Activated CD8-positive, alpha-beta T cell treated with anti-CD3 and anti-CD28 coated beads, Interleukin-2, amount 10 ng/mL, durations not matched to agents 7 days and 5 days (primary cell): ENCODE results near the gene DNMT3A. TPM values are rescaled to one million over a fixed set of nuclear protein-coding genes. Genes with fewer than 3 reads are reported as not detected.

Source experiments
- ATAC-seq: fragments of 150-1000 bp; cut with Tn5 transposase; one replicate; pipeline ENCODE4 v1.10.0; 2021; ENCODE audit warnings: moderate library complexity
- CTCF ChIA-PET: fragments of 350-600 bp; sonication (Branson Sonifier 250); formaldehyde crosslinking; loops from one replicate; lab custom pipeline; 2021; ENCODE audit warnings: antibody characterized with exemption; lab: Charles Lee
- POLR2A ChIA-PET: fragments of 350-600 bp; sonication (Branson Sonifier 250); formaldehyde crosslinking; loops from one replicate; lab custom pipeline; 2021; ENCODE audit warnings: antibody characterized with exemption; lab: Charles Lee
- DNase-seq: peaks from one replicate; pipeline ENCODE4 v3.0.0-alpha.2; 2020
- H3K27ac Mint-ChIP-seq: one replicate; pipeline ENCODE4 v1.8.0; 2021; ENCODE audit warnings: mild to moderate bottlenecking, mixed read lengths
- H3K27me3 Mint-ChIP-seq: one replicate; pipeline ENCODE4 v1.8.0; 2021; ENCODE audit warnings: low read depth, mixed read lengths
- H3K36me3 Mint-ChIP-seq: one replicate; pipeline ENCODE4 v1.8.0; 2021; ENCODE audit warnings: low read depth, mixed read lengths
- H3K4me1 Mint-ChIP-seq: one replicate; pipeline ENCODE4 v1.8.0; 2021; ENCODE audit warnings: low read depth, mixed read lengths
- H3K4me3 Mint-ChIP-seq: one replicate; pipeline ENCODE4 v1.8.0; 2021; ENCODE audit warnings: mild to moderate bottlenecking, mixed read lengths
- H3K9me3 Mint-ChIP-seq: one replicate; pipeline ENCODE4 v1.8.0; 2022; ENCODE audit warnings: mixed read lengths; ENCODE audit not compliant: insufficient read depth
- total RNA-seq, 2 experiments: library from RNA; stranded (reverse); gene quantifications; one replicate each; pipeline ENCODE4 v1.2.3, GENCODE V29; 2021

DNMT3A gene
- total RNA-seq, 2 experiments from 2014 or later = 76.4 to 79.8 TPM

DNA sequence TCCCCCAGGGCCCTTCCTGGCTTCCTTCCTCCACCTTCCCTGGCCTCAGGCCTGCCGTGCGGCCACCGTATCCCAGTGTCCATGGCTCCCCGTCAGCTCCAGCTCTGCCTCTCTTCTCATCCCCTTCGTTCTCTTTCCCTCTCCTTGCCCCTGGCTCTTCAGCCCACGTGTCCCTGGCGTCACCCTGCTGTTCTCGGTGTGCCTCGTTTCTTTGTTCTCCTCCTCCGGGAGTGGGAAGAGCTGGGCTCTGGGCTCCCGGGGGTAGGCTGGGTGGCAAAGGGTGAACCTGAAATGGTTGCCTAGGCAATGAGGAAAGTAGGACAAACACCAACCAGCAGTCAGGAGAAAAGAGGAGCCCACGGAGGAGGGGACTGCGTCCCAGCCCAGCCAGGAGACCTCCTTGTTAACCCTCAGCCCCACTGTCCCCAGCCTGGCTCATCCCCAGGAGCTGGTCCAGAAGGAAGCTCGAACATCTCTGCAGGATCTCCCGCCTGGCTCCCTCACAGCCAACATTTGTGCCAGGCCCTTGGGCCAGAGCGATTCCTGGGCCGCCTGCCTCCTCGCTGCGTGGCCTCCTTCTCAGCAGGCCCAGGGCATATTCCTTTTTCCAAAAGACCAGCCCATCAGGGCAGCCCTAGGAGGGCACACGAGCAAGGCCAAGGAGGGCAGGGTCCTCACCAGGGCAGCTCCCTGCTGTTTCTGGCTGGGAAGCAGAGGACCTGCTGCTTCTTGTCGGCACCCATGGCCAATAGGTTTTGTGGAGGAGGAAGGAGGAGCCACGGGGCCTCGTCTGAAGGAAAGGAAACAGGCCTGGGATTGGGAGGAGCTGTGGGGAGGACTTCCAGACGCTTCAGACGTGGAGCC, 30.9 kb upstream of the DNMT3A start:
- H3K4me1 Mint-ChIP-seq = peaks cover 16% of the 10 kb centered on the region
- no peaks in the 10 kb centered on the region for H3K9me3 Mint-ChIP-seq
- ChIA-PET CTCF (interaction anchor here (0.6 to 4.0 kb wide), 2 partner anchors 8 to 10 kb away, joined by 3 to 29 read pairs; no protein-coding TSS in a partner anchor), POLR2A (interaction anchor here (1.6 kb wide), 1 partner anchor 10 kb away, joined by 7 read pairs; no protein-coding TSS in a partner anchor)
- DNase-seq = no peak
- no peak for ATAC-seq
- no peaks in the 10 kb centered on the region for H3K27me3 Mint-ChIP-seq
- H3K4me3 Mint-ChIP-seq = no peak overlapping the region
- peaks cover 3% of the 10 kb centered on the region for H3K36me3 Mint-ChIP-seq
- peak overlapping the region; percentile 72 for H3K27ac Mint-ChIP-seq

DNA sequence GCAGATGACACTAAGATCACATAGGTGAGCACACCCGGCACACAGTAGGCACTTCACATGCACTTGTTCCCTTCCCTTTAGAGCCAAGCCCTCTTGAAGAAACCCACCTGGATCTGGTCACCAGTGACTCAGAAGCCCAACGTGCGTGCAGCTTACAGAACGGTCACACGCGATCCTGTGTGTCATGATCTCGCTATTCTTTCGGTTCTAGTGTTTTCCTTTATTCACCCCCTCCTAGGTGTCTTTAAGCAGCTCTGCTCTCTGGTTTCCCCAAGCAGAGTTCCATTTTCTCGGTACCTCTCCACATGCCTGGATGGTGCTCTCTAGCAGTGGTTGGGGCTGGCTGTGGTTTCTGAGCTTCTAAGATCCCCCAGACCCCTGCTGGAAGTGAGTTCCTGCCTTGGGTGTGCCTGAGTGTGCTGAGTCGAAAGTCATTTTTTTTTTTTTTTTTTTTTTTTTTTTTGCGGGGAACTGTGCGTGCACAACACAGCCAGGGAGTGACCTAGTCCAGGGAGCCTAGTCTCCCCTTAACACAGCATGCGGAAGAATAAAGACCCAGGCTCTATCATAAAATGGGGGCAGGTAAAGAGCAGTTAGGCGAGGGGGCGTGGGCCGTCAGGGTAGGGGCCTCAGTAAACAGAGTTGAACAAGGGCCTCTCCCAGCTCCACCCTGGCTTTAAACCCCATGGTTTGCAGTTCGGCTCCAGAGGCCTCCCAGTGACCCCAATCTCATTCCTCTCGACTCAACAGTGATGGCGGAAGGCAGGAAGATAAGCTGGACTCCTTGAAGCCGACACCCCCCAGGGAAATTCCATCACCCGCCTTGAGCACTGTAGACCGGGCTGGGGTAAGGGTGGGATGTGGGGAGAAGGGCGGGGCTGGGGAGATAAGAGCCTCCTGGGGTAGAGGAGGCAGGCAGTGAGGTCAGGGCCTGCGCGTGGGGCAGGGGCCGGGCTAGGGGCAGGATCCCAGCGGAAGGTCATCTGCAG, 29.8 kb upstream of the DNMT3A start:
- ChIA-PET CTCF (interaction anchor here (0.6 to 4.0 kb wide), 2 partner anchors 9 kb away, joined by 3 to 29 read pairs; no protein-coding TSS in a partner anchor), POLR2A (interaction anchor here (0.8 to 1.6 kb wide), 2 partner anchors 9 kb away, joined by 3 to 7 read pairs; no protein-coding TSS in a partner anchor)
- H3K4me3 Mint-ChIP-seq = no peak overlapping the region
- H3K36me3 Mint-ChIP-seq = no peaks in the 10 kb centered on the region
- no peaks in the 10 kb centered on the region for H3K27me3 Mint-ChIP-seq
- no peak overlapping the region for H3K27ac Mint-ChIP-seq
- H3K4me1 Mint-ChIP-seq = peaks cover 7% of the 10 kb centered on the region
- ATAC-seq (no peak), DNase-seq (no peak)
- H3K9me3 Mint-ChIP-seq = no peaks in the 10 kb centered on the region

DNA sequence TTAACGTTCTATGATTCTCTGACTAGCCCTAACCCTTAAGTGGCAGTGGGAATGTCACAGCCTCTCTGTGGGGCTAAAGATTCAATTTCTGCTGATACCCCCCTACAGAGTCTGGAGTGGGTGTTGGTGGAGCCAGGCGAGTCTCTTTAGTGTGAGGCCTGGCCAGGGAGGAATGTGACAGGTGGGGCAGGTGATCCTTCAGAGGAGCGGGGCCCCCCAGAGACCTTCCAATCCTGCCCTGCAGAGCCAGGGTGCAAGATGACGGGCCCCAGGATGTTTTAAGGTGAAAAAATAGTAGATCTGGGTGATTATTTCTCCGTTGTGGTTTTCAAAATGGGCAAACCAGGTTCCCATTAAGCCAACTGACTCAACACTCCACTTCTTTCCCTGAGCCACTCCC, 28.2 kb upstream of the DNMT3A start:
- H3K36me3 Mint-ChIP-seq = no peaks in the 10 kb centered on the region
- ATAC-seq = no peak
- H3K27me3 Mint-ChIP-seq = no peaks in the 10 kb centered on the region
- H3K27ac Mint-ChIP-seq = no peak overlapping the region
- POLR2A ChIA-PET = no interaction called here
- no peak overlapping the region for H3K4me3 Mint-ChIP-seq
- H3K4me1 Mint-ChIP-seq = no peaks in the 10 kb centered on the region
- CTCF ChIA-PET = no interaction called here
- DNase-seq = no peak
- H3K9me3 Mint-ChIP-seq = no peaks in the 10 kb centered on the region

DNA sequence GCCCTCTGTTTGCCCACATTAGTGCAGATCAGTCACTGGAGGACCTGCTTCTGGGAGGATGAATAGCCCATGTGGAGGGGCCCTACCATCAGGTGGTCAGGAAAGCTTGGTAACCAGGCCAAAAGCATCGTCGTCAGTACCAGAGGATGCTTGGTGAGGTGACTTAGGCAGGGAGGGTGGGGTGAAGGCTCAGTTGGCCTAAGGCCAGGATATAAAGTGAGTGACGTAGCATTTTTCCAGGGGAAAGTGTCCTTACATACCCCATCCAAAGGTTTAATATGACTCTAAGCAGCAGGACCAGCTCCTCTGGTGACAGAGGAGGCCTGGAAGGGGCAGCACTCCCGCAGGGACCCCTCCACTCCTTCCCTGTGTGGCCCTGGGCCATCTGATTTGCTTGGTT, 27.7 kb upstream of the DNMT3A start:
- H3K36me3 Mint-ChIP-seq = no peaks in the 10 kb centered on the region
- peaks cover under 1% of the 10 kb centered on the region for H3K4me1 Mint-ChIP-seq
- ATAC-seq = no peak
- no peaks in the 10 kb centered on the region for H3K27me3 Mint-ChIP-seq
- no peak overlapping the region for H3K4me3 Mint-ChIP-seq
- ChIA-PET CTCF (no interaction called here), POLR2A (no interaction called here)
- no peaks in the 10 kb centered on the region for H3K9me3 Mint-ChIP-seq
- no peak overlapping the region for H3K27ac Mint-ChIP-seq
- DNase-seq = no peak

- CTCF ChIA-PET = interaction anchor here (0.6 kb wide), 1 partner anchor 9 kb away, joined by 3 read pairs; no protein-coding TSS in a partner anchor
- peaks cover 4% of the 10 kb centered on the region for H3K4me1 Mint-ChIP-seq
- no peak overlapping the region for H3K4me3 Mint-ChIP-seq
- POLR2A ChIA-PET = no interaction called here
- H3K27ac Mint-ChIP-seq = no peak overlapping the region
- no peaks in the 10 kb centered on the region for H3K27me3 Mint-ChIP-seq
- H3K36me3 Mint-ChIP-seq = no peaks in the 10 kb centered on the region
- no peaks in the 10 kb centered on the region for H3K9me3 Mint-ChIP-seq
- no peak for DNase-seq
- no peak for ATAC-seq
These were observed 26.9 kb upstream of the DNMT3A start for GRCh38 chr2:25368660-25369059.

- H3K4me1 Mint-ChIP-seq = peaks cover 13% of the 10 kb centered on the region
- CTCF ChIA-PET = no interaction called here
These were observed 25.6 kb upstream of the DNMT3A start for GRCh38 chr2:25367296-25367695.

GRCh38 chr2:25366629-25367028, 24.9 kb upstream of the DNMT3A start:
- CTCF ChIA-PET = no interaction called here
- H3K4me1 Mint-ChIP-seq = peaks cover 18% of the 10 kb centered on the region
- H3K27me3 Mint-ChIP-seq = no peaks in the 10 kb centered on the region
- ATAC-seq (no peak), DNase-seq (no peak)
- no peaks in the 10 kb centered on the region for H3K36me3 Mint-ChIP-seq
- no peak overlapping the region for H3K27ac Mint-ChIP-seq
- H3K9me3 Mint-ChIP-seq = no peaks in the 10 kb centered on the region
- H3K4me3 Mint-ChIP-seq = no peak overlapping the region
- POLR2A ChIA-PET = no interaction called here

More at GRCh38 chr2:25367296-25367695, 25.6 kb upstream of the DNMT3A start:
- no peak for ATAC-seq
- Mint-ChIP-seq H3K27me3 (no peaks in the 10 kb centered on the region), H3K27ac (no peak overlapping the region), H3K9me3 (no peaks in the 10 kb centered on the region), H3K4me3 (no peak overlapping the region), H3K36me3 (no peaks in the 10 kb centered on the region)
- no peak for DNase-seq
- POLR2A ChIA-PET = no interaction called here

GRCh38 chr2:25365241-25365640, 23.5 kb upstream of the DNMT3A start:
- no peak for DNase-seq
- Mint-ChIP-seq H3K9me3 (no peaks in the 10 kb centered on the region), H3K27ac (no peak overlapping the region), H3K4me3 (no peak overlapping the region), H3K27me3 (no peaks in the 10 kb centered on the region), H3K4me1 (peaks cover 20% of the 10 kb centered on the region), H3K36me3 (no peaks in the 10 kb centered on the region)
- no peak for ATAC-seq
- ChIA-PET CTCF (interaction anchor here (0.7 to 2.1 kb wide), 6 partner anchors 10 to 202 kb away, joined by 3 to 12 read pairs (median 3); no protein-coding TSS in a partner anchor), POLR2A (interaction anchor here (0.6 to 2.0 kb wide), 3 partner anchors 11 to 37 kb away, joined by 3 to 11 read pairs (median 3); no protein-coding TSS in a partner anchor)

DNA sequence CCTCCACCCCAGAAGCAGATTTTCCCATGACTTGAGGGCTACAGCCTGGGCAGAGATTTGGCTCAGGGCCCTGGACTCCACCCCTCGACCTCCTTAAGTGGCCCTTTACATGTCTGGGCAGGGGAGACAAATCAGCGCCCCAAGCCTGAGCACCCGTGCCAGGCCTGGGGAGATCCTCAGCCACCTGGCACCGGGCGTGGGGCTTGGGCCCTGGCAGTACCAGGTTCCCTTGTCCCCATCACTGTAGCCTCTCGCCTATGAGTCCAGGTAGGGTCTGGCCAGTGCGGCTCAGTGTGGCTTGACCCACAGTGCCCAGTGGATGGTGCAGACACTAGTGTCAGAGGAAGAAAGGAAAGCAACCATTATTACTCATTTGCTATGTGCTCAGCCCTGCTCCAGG, 22.0 kb upstream of the DNMT3A start:
- H3K9me3 Mint-ChIP-seq = no peaks in the 10 kb centered on the region
- DNase-seq = no peak
- no peaks in the 10 kb centered on the region for H3K36me3 Mint-ChIP-seq
- H3K4me3 Mint-ChIP-seq = peak overlapping the region; percentile 25
- H3K27me3 Mint-ChIP-seq = no peaks in the 10 kb centered on the region
- H3K27ac Mint-ChIP-seq = peak overlapping the region; percentile 52
- POLR2A ChIA-PET = interaction anchor here (2.1 to 2.2 kb wide), 3 partner anchors 13 to 86 kb away, joined by 11 to 40 read pairs (median 20); no protein-coding TSS in a partner anchor
- peaks cover 20% of the 10 kb centered on the region for H3K4me1 Mint-ChIP-seq
- no peak for ATAC-seq
- CTCF ChIA-PET = interaction anchor here (1.6 to 2.1 kb wide), 3 partner anchors 13 to 198 kb away, joined by 6 to 97 read pairs (median 11); no protein-coding TSS in a partner anchor

- peak; percentile 59 for ATAC-seq
- no peaks in the 10 kb centered on the region for H3K9me3 Mint-ChIP-seq
- no peaks in the 10 kb centered on the region for H3K36me3 Mint-ChIP-seq
- peaks cover 20% of the 10 kb centered on the region for H3K4me1 Mint-ChIP-seq
- H3K27me3 Mint-ChIP-seq = no peaks in the 10 kb centered on the region
- ChIA-PET POLR2A (interaction anchor here (0.6 to 2.2 kb wide), 27 partner anchors 8 to 310 kb away, joined by 3 to 40 read pairs (median 6); partner anchors contain the start of gene DNMT3A), CTCF (interaction anchor here (0.6 to 3.1 kb wide), 76 partner anchors 10 to 1436 kb away, joined by 3 to 110 read pairs (median 5); partner anchors contain the start of genes ASXL2, ATAD2B and DNMT3A)
- DNase-seq = peak; percentile 74
- peak overlapping the region; percentile 93 for H3K27ac Mint-ChIP-seq
- H3K4me3 Mint-ChIP-seq = peak overlapping the region; percentile 82
These were observed 20.9 kb upstream of the DNMT3A start for GRCh38 chr2:25362434-25363145.
